GM12892 (cell line): ENCODE results near the gene COMTD1.
"Not testable (repeated sequence)": the region's sequence is repeated elsewhere in the genome, so short reads cannot be mapped to it uniquely, and the experiment has no call there.

Experiments used
- DNase-seq: peaks from one replicate; pipeline ENCODE4 v3.0.0; 2011; ENCODE audit not compliant: insufficient read length
- FAIRE-seq: peaks from 2 replicates; lab custom pipeline; 2011; peaks lifted over from hg19 to GRCh38; lab: Jason Lieb, UNC
- POLR2A ChIP-seq: IDR thresholded peaks from 2 replicates; pipeline ENCODE4 v1.6.1; 2011; ENCODE audit warnings: low read depth, low read length, control low read depth
- POLR2AphosphoS5 ChIP-seq: IDR thresholded peaks from 2 replicates; pipeline ENCODE4 v1.6.1; 2011; ENCODE audit warnings: low read depth, low read length, control low read depth
- TAF1 ChIP-seq: IDR thresholded peaks from 2 replicates; pipeline ENCODE4 v1.6.1; 2011; ENCODE audit warnings: low read depth, mild to moderate bottlenecking, control low read depth, low read length, borderline replicate concordance

Gene COMTD1

DNA sequence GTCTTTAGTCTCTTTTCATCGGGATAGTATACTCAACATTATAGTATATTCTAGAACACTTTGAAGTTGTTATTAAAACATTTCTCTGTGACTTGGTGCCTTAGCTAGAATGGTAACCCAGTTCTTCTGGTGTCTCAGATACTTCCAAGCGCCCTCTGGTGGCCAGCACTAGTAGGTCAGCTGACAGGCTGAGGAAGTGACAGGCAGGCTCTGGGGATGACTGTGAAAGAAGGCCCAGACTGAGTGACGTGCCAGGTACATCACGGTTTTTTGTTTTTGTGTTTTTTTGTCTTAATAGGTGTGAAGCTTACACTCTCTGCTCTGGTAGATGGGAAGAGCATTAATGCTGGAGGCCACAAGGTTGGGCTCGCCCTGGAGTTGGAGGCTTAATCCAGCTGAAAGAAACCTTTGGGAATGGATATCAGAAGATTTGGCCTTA, 5.1 kb downstream of the COMTD1 start:
- FAIRE-seq (peak; percentile 95), DNase-seq (peak; percentile 65)
- no peak for TF ChIP-seq POLR2AphosphoS5
- TF ChIP-seq POLR2A, result no peak
- no peak for TF ChIP-seq TAF1

DNA sequence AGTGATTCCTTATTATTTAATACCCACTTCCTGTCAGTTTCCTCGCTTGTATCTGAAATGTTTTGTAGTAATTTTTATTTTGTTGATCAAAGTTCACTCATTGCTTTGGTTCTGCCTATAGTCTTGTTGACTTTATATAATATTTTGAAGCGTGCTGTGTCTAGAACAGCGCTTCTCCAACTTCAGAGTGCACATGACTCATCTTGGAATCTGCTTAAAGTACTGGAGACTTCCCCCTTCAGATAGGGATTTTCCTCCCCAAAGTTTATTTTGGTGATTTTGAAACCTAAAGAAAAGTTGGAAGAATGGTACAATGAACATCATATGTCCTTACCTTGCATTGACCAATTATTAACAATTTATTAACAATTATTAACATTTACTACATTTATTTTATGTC, 5.8 kb downstream of the COMTD1 start:
- TF ChIP-seq POLR2A (no peak), POLR2AphosphoS5 (no peak)
- FAIRE-seq, result no peak

DNA sequence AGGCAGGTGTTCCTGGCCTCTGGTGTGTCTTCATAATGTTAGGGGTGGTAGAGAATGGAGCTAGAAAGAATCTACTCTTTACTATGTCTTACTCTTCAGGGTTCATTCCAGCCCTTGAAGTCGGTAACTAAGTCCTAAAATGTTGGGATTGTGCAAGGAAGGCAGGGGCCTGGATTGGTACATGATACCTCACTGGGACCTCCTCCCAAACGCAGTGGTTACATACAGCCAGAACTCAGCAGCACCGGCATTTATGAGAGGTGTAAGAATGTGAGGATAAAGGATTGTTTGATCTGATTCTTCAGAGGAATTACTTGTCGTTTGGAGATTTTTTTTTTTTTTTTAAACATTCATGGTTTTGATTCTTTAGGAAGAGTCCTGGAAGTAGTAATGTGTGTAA, 6.9 kb downstream of the COMTD1 start:
- FAIRE-seq (no peak), DNase-seq (no peak)
- no peak for TF ChIP-seq POLR2A
- no peak for TF ChIP-seq TAF1
- no peak for TF ChIP-seq POLR2AphosphoS5

More for the DNA sequence above, 5.8 kb downstream of the COMTD1 start:
- no peak for DNase-seq

DNA sequence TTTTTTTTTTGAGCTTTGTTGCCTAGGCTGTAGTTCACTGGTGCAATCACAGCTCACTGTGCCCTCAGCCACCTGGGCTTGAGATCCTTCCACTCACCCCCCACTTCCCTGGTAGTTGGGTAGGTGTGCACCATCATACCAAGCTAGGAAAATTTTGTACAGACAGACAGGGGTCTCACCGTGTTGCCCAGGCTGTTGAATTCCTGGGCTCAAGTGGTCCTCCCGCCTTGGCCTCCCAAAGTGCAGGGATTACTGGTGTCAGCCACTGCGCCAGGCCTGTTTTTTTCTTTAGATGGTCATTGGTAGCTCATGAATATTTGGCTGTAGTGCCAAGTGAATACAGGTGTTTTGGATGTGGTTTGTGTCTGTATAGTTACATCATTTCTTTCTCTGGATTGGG, 7.5 kb downstream of the COMTD1 start:
- FAIRE-seq (no peak), DNase-seq (no peak)
- TF ChIP-seq TAF1 (no peak), POLR2A (no peak), POLR2AphosphoS5 (no peak)

DNA sequence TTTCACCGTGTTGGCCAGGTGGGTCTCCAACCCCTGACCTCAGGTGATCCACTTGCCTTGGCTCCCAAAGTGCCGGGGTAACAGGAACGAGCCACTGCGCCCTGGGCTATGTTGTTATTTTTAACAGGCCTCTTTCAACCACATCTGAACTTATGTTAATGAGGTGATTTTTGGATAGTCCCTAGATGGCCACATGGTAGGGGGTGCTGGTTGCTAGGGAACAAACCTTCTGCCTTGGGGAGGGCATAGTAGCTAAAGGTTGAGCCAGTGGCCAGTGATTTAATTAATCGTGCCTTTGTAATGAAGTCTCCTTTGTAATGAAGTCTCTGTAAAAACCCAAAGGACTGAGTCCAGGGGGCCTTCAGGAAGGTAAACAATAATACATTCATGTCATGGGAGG, 9.1 kb downstream of the COMTD1 start:
- no peak for TF ChIP-seq POLR2AphosphoS5
- TF ChIP-seq POLR2A, result no peak
- no peak for TF ChIP-seq TAF1
- no peak for FAIRE-seq
- DNase-seq, result no peak

DNA sequence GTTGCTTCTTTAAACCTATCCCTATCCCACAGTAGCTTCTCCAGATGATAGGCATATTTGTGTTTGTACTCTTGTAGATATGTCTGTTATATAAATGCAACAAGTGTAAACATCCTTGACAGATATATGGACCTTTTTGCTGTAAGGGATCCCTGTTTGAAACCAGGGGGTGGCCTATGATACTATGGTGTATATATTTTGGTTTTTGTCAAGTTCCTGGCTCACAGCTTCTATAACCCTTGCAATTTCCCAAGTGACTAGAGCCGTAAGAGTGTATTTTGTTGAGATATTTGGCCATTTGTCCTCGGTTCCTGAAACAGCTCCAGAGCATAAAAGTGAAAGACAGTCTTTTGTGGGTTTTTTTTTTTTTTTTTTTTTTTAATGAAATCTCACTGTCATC, 9.7 kb downstream of the COMTD1 start:
- no peak for TF ChIP-seq POLR2A
- TF ChIP-seq TAF1, result no peak
- no peak for TF ChIP-seq POLR2AphosphoS5
- FAIRE-seq, result no peak
- no peak for DNase-seq

DNA sequence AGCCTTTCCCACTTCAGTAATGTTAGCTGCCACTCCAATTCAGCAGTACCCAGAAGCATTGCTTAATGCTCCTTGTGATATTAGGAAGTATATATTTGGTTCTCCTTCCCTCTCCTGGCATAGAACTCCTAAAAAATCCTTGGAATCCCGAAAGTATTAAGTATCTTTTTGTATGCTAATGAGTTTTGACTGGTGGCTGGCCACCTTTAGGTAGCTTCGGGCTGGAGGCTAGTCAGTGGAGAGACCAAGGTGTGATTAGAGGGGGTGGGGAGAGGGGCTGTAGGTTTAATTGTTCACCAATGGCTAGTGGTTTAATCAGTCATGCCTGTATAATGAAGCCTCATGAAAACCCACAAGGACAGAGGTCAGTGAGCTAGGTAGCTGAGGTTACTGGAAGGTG, 12.2 kb downstream of the COMTD1 start:
- TF ChIP-seq POLR2A, result no peak
- TF ChIP-seq POLR2AphosphoS5, result no peak
- TF ChIP-seq TAF1, result no peak
- DNase-seq (no peak), FAIRE-seq (no peak)

DNA sequence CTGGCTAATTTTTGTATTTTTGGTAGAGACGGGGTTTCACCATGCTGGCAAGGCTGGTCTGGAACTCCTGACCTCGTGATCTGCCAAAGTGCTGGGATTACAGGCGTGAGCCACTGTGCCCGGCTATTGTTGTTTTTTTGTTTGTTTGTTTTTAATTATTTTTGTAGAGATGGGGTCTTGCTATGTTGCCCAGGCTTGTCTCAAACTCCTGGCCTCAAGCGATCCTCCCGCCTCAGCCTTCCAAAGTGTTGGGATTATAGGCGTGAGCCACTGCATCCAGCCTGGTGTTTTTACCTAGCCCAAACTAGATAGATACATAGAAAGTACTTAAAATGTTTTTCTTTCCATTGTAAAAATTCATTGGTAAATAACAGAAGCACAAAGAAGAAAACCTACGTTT, 14.3 kb downstream of the COMTD1 start:
- DNase-seq, FAIRE-seq: not testable (repeated sequence)

DNA sequence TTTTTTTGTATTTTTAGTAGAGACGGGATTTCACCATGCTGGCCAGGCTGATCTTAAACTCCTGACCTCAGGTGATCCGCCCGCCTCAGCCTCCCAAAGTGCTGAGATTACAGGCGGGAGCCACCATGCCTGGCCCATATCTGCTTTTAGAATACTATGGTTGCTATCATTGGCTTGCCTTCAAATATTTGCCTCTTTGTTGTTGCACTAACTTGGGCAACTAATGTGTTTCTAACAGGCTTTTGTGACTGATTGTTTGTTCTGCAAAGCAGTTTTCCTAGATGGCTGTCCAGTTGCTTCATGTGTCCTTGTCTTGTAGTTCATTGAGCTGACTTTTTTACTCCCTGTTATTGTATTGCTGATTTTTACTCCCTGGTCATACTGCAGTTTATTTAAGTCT, 15.5 kb downstream of the COMTD1 start:
- no peak for TF ChIP-seq POLR2A
- FAIRE-seq (no peak), DNase-seq (no peak)

DNA sequence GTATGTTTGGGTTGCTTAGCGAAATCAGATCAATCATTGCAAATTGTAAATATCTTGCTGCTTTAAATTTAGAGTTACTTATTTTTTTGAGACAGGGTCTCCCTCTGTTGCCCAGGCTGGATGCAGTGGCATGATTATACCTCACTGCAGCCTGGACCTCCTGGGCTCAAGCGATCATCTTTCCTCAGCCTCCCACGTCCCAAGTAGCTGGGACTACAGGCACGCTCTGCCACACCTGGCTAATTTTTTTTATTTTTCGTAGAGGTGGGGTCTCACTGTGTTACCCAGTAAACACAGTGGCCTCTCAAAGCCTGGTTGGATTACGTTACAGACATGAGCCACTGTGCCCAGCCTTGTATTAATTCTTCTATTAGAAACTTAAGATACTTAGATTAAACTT, 23.4 kb downstream of the COMTD1 start:
- FAIRE-seq (no peak), DNase-seq (no peak)
- TF ChIP-seq POLR2AphosphoS5 (no peak), POLR2A (no peak), TAF1 (no peak)

DNA sequence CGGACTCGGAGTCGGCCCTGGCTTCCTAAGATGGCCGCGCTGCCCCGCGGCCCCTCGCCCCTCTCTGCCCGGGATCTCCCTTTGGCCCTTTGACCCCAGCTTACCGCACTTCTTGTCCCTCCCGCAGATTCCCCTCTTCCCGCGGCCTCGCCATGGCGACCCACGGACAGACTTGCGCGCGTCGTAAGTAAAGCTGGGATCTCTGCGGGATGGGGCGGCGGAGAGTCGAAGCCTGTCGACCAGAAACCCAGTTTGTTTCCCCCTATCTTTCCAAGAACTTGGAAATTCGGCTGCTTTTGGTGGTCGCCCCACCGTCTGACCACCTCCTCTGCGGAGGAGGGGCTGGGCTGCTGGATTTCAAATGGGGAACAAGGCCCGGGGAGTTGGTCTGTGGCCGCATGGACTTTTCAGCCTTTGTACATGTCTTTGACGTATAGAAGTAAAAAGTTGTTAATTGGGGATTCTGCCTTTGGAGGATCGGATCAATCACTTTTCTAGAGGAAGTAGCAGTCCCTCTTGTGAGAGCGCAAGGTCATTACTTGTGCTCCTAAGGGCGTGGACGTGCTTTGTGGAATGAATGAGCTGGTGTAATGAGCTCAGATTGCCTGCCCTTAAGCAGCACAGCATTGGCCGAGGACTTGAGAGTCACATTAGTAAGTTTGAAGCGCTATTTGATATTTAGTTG, 24.6 kb downstream of the COMTD1 start:
- no peak; the same call in 1 of the 2 replicates for TF ChIP-seq POLR2AphosphoS5
- TF ChIP-seq POLR2A, result no peak
- 0 out of 2 replicates have a peak, but pooled peaks have one; percentile 5 for TF ChIP-seq TAF1
- FAIRE-seq (peak; percentile 78), DNase-seq (no peak)

DNA sequence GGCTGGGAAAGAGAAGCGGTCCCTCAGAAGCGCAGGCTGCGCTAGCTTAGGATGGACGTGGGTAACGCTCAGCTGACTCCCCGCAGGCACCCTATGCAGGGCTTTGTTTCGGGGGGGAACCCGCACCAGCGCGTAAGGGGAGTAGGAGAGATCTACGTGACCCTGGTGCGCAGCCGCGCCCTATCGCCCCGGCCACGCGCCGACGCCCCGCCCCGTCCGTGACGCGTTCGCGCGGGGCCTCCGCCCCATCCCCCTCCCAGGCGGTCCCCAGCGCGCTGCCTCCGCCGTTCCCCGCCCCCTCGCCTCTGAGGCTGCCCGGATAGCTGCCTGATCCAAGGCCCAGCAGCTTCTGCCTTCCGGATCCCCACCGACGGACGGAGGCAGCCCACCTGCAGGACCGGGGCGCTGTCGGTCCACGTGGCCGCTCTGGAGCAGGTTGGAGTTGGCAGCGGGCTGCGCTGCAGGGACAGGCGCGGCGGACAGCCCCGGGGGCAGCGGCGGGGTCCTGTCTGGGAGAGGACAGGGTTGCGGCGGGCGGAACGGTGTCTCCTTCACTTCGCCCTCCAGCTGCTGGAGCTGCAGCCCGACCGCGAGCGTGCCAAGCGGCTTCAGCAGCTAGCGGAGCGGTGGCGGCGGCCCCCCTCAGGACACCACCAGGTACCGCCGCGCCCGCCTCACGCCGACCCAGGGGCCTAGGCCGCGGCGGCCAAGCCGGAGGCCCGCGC, 25.3 kb downstream of the COMTD1 start, which contains the start of gene VDAC2:
Gene VDAC2, plus strand, starts transcription at position 515 of the 725 bp plus-strand sequence. CDS start 363 bp downstream, outside the sequence.
- FAIRE-seq (peak; percentile 100), DNase-seq (peak; percentile 87)
- peak; percentile 48; the same call in 1 of the 2 replicates for TF ChIP-seq POLR2AphosphoS5
- peak; percentile 76; the same call in 1 of the 2 replicates for TF ChIP-seq POLR2A
- TF ChIP-seq TAF1, result peak; percentile 83

DNA sequence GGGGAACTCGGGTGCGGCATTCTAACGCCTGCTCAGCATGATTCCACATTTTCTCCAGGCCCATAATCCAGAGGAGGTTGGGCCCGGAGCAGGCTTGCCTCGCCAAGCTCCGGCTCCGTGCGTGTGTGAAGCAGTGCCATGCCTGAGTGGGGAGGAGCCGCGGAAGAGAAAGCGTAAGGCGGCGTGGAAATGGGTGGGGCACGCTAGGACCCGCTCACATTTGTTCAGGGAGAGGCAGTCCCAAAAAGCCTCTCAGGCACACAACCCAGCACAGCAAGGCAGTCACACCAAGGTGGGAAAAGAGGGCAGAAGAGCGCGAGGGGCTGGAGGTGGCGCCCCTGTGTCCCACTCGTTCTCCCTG, 25.9 kb downstream of the COMTD1 start:
- TF ChIP-seq POLR2A (0 out of 2 replicates have a peak, but pooled peaks have one; percentile 54), TAF1 (0 out of 2 replicates have a peak, but pooled peaks have one; percentile 45), POLR2AphosphoS5 (peak; percentile 72)
- FAIRE-seq, result peak; percentile 44
- DNase-seq, result peak; percentile 56
